Right ventricle myocardium superior (tissue), 1 donor: ENCODE data around the gene ZBED1. TPM values are rescaled to one million over a fixed set of nuclear protein-coding genes. Genes with fewer than 3 reads are reported as not detected.

Source experiments
- ATAC-seq: fragments of 200-7000 bp; cut with Tn5 transposase; one replicate; pipeline ENCODE4 v1.9.1; 2020; ENCODE audit warnings: mild to moderate bottlenecking; ENCODE audit not compliant: poor library complexity
- DNase-seq: peaks from one replicate; pipeline ENCODE4 v3.0.0-alpha.2; 2020
- intact Hi-C: fragments of 100-400 bp; cut with DNase I; formaldehyde crosslinking; loops from one replicate; pipeline ENCODE4 v1.11.2; 2022
- total RNA-seq: library from RNA; stranded (reverse); fragmentation: NEBNext Ultra II Directional; extraction: Animal tissue kit (Norgen Biotek cat#: 25700); gene quantifications from one replicate; pipeline ENCODE4 v1.2.1, GENCODE V29; 2021
- donor health status: DM: no; HTN: yes; CAD: no; lungs with severe emphysema.

Gene ZBED1
- total RNA-seq, 1 donor from 2014 or later, result 75.7 TPM

GRCh38 chrX:2445662-2446623 lies 54.8 kb downstream of the ZBED1 start:
- ATAC-seq (no peak), DNase-seq (no peak)
- intact Hi-C loops, result no loop called here

GRCh38 chrX:2442694-2443093 lies 58.1 kb downstream of the ZBED1 start:
- no peak for ATAC-seq
- DNase-seq, result no peak
- intact Hi-C loops, result no loop called here

GRCh38 chrX:2441466-2441865 lies 59.3 kb downstream of the ZBED1 start:
- DNase-seq (no peak), ATAC-seq (no peak)
- intact Hi-C loops, result no loop called here

GRCh38 chrX:2439613-2440012 lies 61.2 kb downstream of the ZBED1 start:
- ATAC-seq, result no peak
- intact Hi-C loops, result no loop called here

More at GRCh38 chrX:2439613-2440012, 61.2 kb downstream of the ZBED1 start:
- no peak for DNase-seq

Other genes with a start within 250 kb of the ZBED1 start
- gene DHRSX, start within 50 bp of the ZBED1 start, total RNA-seq, result 29.9 TPM
- gene CD99, start 190.3 kb upstream of the ZBED1 start, total RNA-seq, result 310 TPM